Large intestine (tissue), 3 donors: Measurements from ENCODE around the gene ZDHHC1. TPM values are rescaled to one million over a fixed set of nuclear protein-coding genes. Genes with fewer than 3 reads are reported as not detected.
"Not testable (repeated sequence)": the region's sequence is repeated elsewhere in the genome, so short reads cannot be mapped to it uniquely, and the experiment has no call there.

Experiments used
- DNase-seq, 2 donors: peaks; one replicate each; pipeline versions ENCODE4 v3.0.0 to v3.0.0-alpha.2; 2013
- H3K27ac ChIP-seq: one replicate; pipeline ENCODE4 v1.5.1; 2013; ENCODE audit warnings: low read length
- H3K27me3 ChIP-seq: 2 replicates; pipeline ENCODE4 v1.6.1; 2013; ENCODE audit warnings: low read length; ENCODE audit not compliant: control insufficient read depth, insufficient read depth
- H3K36me3 ChIP-seq: 2 replicates; pipeline ENCODE4 v1.6.1; 2013; ENCODE audit warnings: low read length; ENCODE audit not compliant: control insufficient read depth, insufficient read depth
- H3K4me1 ChIP-seq: one replicate; pipeline ENCODE4 v1.6.1; 2013; ENCODE audit warnings: low read length; ENCODE audit not compliant: control insufficient read depth, insufficient read depth
- H3K4me3 ChIP-seq: one replicate; pipeline ENCODE4 v1.5.1; 2013; ENCODE audit warnings: low read length
- H3K9me3 ChIP-seq: one replicate; pipeline ENCODE4 v1.6.1; 2013; ENCODE audit warnings: mild to moderate bottlenecking, low read depth, low read length, moderate library complexity; ENCODE audit not compliant: control insufficient read depth
- WGBS: methylation state at CpG from one replicate; pipeline ENCODE4 v1.1.5; 2013; ENCODE audit warnings: low lambda C conversion rate; ENCODE audit not compliant: insufficient coverage; 5-methylcytosine and 5-hydroxymethylcytosine counted together
- polyA plus RNA-seq: library from polyadenylated mRNA; unstranded; fragments of 120-200 nt; gene quantifications from one replicate; pipeline ENCODE4 v1.2.1, GENCODE V29; 2013

Gene ZDHHC1
- polyA plus RNA-seq, 1 donor: 6.9 TPM

DNA sequence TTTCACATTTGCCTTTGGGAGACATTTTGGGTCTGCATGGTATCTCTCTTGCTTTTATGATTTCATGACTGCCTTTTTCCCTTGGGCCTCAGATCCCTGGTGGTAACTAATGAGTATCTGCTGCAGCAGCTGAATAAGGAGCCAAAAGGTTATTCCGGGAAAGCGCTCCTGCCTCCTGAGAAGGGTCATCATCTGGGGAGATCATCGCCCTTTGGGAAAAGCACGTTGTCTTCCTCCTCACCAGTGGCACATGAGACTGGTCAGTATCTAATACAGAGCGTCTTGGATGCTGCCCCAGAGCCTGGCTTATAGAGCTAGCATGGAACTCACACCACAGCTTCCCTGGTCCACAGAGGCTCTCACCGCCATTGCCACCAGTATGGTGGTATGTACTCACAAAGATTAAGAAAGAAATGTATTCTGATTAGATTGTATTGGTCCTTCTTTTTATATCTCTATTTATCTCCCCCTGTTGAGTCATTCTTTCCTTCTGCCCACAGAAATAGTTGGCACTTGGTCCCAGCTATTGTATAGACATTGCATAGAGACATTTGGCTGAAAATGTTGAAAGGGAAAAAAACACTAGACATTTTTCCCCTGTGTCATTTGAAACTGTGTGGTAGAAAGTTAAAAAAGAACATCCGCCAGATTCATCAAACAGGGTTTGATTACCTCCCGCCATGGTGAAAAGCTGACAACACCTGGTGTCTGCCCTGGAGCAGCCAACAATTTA, 31.3 kb downstream of the ZDHHC1 start:
- Histone ChIP-seq H3K9me3 (no peaks in the 10 kb centered on the region), H3K4me3 (no peak overlapping the region), H3K36me3 (peaks cover 3% of the 10 kb centered on the region), H3K27me3 (no peaks in the 10 kb centered on the region), H3K27ac (no peak overlapping the region), H3K4me1 (no peaks in the 10 kb centered on the region)
- 100% methylated on average over 2 of the region's 8 CpGs for WGBS
- DNase-seq: no peak

DNA sequence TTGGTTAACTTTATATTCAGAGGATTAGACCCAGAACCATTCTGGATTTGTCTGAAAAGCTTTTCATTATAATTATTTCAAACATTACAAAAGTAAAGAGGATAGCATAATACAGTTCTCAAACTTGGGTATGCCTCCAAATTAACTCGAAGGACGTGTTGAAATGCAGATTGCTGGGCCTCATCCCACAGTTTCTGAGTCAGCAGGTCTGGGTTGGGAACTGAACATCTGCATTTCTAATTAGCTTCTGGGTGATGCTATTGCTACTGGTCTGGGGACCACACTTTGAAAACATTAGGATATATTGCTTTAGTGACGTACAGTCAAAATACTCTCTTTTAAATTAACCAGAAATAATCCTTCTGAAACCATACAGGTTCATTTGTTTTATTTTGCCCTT, 33.0 kb downstream of the ZDHHC1 start:
- Histone ChIP-seq H3K9me3 (no peaks in the 10 kb centered on the region), H3K4me1 (no peaks in the 10 kb centered on the region), H3K27ac (no peak overlapping the region), H3K4me3 (no peak overlapping the region), H3K27me3 (no peaks in the 10 kb centered on the region), H3K36me3 (no peaks in the 10 kb centered on the region)
- 100% methylated on average over 1 of the region's 3 CpGs for WGBS
- no peak for DNase-seq

- Histone ChIP-seq H3K27me3 (no peaks in the 10 kb centered on the region), H3K9me3 (no peaks in the 10 kb centered on the region), H3K36me3 (no peaks in the 10 kb centered on the region), H3K4me1 (no peaks in the 10 kb centered on the region), H3K27ac (no peak overlapping the region), H3K4me3 (no peak overlapping the region)
- no peak for DNase-seq
- WGBS: no CpG with 5 or more reads among the region's 1 CpG
These were observed 37.6 kb downstream of the ZDHHC1 start for GRCh38 chr16:67378642-67379041.

DNA sequence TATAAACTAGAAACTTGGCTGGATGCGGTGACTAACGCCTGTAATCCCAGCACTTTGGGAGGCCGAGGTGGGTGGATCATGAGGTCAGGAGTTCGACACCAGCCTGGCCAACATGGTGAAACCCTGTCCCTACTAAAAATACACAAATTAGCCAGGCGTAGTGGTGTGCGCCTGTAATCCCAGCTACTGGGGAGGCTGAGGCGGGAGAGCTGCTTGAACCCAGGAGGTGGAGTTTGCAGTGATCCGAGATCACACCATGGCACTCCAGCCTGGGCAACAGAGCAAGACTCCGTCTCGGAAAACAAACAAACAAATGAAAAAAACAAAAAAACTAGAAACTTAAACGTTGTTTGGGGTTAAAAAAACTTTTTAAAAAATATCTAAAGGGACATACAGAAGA, 40.3 kb downstream of the ZDHHC1 start:
- H3K9me3 ChIP-seq, H3K4me3 ChIP-seq: not testable (repeated sequence)

GRCh38 chr16:67372664-67373063, 43.6 kb downstream of the ZDHHC1 start:
- peak in 1 of 2 donors; percentile 14 for DNase-seq
- no peak overlapping the region for H3K4me3 ChIP-seq
- H3K27ac ChIP-seq: no peak overlapping the region
- peaks cover 12% of the 10 kb centered on the region for H3K4me1 ChIP-seq
- H3K36me3 ChIP-seq: no peaks in the 10 kb centered on the region
- H3K9me3 ChIP-seq: no peaks in the 10 kb centered on the region
- no peaks in the 10 kb centered on the region for H3K27me3 ChIP-seq

More for the DNA sequence above, 40.3 kb downstream of the ZDHHC1 start:
- not testable (repeated sequence) for H3K27me3 ChIP-seq, H3K4me1 ChIP-seq, DNase-seq, H3K27ac ChIP-seq, H3K36me3 ChIP-seq
- 75% methylated on average over 1 of the region's 11 CpGs for WGBS

- Histone ChIP-seq H3K9me3 (no peaks in the 10 kb centered on the region), H3K4me3 (no peak overlapping the region), H3K4me1 (peaks cover 12% of the 10 kb centered on the region), H3K27me3 (no peaks in the 10 kb centered on the region), H3K27ac (peak overlapping the region; percentile 52), H3K36me3 (no peaks in the 10 kb centered on the region)
- WGBS: no CpG with 5 or more reads among the region's 4 CpGs
- peak; percentile 76 to 89 for DNase-seq
These were observed 45.6 kb downstream of the ZDHHC1 start for GRCh38 chr16:67370661-67371060.

GRCh38 chr16:67364600-67365235, 51.6 kb downstream of the ZDHHC1 start:
- H3K9me3 ChIP-seq: no peaks in the 10 kb centered on the region
- peak in 1 of 2 donors; percentile 37 for DNase-seq
- H3K4me3 ChIP-seq: no peak overlapping the region
- peak overlapping the region; percentile 54 for H3K27ac ChIP-seq
- no peaks in the 10 kb centered on the region for H3K27me3 ChIP-seq
- H3K4me1 ChIP-seq: peaks cover 13% of the 10 kb centered on the region
- H3K36me3 ChIP-seq: no peaks in the 10 kb centered on the region

DNA sequence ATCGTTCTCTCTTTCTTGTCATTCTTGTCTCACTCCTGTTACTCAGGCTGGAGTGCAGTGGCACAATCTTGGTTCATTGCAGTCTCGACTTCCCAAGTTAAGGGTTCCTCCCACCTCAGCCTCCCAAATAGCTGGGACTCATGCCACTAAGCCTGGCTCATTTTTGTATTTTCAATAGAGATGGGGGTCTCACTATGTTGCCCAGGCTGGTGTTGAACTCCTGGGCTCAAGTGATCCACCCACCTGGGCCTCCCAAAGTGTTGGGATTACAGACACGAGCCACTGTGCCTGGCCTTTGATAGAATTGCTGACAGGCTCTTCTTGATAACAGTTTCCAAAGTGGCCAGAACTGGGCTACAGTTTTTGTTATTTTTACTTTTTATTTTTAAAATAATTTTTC, 55.2 kb downstream of the ZDHHC1 start:
- H3K9me3 ChIP-seq: no peaks in the 10 kb centered on the region
- peaks cover 13% of the 10 kb centered on the region for H3K4me1 ChIP-seq
- 100% methylated on average over 1 of the region's 3 CpGs for WGBS
- no peak for DNase-seq
- no peak overlapping the region for H3K27ac ChIP-seq
- H3K4me3 ChIP-seq: no peak overlapping the region
- no peaks in the 10 kb centered on the region for H3K27me3 ChIP-seq
- no peaks in the 10 kb centered on the region for H3K36me3 ChIP-seq

DNA sequence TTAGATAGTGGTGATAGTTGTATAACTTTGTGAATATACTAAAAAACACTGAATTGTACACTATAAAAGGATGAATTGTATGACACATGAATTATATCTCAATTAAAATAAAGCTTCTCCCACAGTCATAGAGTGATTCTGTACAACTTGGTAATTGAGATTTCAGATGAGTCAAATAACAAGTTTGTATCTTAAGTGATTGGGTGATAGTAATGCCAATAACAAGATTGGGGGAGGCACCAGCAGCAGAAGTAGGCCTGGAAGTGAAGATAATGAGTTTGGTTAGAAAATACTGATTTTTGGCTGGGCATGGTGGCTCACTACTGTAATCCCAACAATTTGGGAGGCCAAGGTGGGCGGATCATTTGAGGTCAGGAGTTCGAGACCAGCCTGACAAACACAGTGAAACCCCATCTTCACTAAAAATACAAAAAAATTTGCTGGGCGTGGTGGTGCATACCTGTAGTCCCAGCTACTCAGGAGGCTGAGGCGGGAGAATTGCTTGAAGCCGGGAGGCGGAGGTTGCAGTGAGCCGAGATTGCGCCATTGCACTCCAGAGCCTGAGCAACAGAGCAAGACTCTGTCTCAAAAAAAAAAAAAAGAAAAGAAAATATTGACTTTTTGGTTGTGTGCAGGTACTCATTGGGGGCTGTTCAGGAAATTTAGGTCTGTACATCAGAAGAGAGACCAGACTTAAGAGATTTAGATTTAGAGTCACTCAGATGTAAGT, 56.6 kb downstream of the ZDHHC1 start:
- H3K9me3 ChIP-seq, DNase-seq, H3K4me3 ChIP-seq, H3K27me3 ChIP-seq, H3K36me3 ChIP-seq, H3K4me1 ChIP-seq, H3K27ac ChIP-seq: not testable (repeated sequence)
- WGBS: 100% methylated on average over 4 of the region's 8 CpGs

DNA sequence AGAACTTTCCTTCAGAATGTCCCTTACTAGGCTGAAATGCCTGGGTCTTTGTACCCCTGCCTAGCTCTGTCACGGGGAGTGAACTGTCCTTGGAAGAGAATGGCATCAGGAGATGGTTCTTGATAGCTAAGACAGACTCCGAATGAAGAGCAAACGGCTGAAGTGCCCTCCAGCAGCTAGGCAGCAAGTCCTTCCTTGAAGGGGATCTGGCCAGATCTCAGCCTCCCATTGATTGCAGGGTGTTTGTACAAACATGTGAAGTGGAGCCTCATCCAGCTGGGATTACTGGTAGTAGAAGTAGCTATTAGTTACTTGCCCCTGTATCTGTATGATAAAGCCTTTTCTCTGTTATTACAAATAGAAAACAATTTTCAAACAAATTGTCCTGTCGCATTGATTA, 58.7 kb downstream of the ZDHHC1 start:
- Histone ChIP-seq H3K4me3 (no peak overlapping the region), H3K9me3 (no peaks in the 10 kb centered on the region), H3K4me1 (no peaks in the 10 kb centered on the region), H3K27me3 (no peaks in the 10 kb centered on the region), H3K27ac (no peak overlapping the region), H3K36me3 (no peaks in the 10 kb centered on the region)
- DNase-seq: no peak
- no CpG with 5 or more reads among the region's 4 CpGs for WGBS
